Measurements from ENCODE around the gene PARP16.
"Not testable (repeated sequence)": the region's sequence is repeated elsewhere in the genome, so short reads cannot be mapped to it uniquely, and the experiment has no call there.

The PARP16 gene

GRCh38 chr15:65275104-65275727, 11.5 kb downstream of the PARP16 start:
- no peak for ATAC-seq

GRCh38 chr15:65270811-65271545, 15.7 kb downstream of the PARP16 start:
- ATAC-seq: not testable (repeated sequence)

GRCh38 chr15:65268411-65268810, 18.3 kb downstream of the PARP16 start:
- no peak for ATAC-seq

- no peak for ATAC-seq
Measured at GRCh38 chr15:65266469-65266868, 20.2 kb downstream of the PARP16 start.

- ATAC-seq: no peak
Measured at GRCh38 chr15:65264863-65265430, 21.7 kb downstream of the PARP16 start.

GRCh38 chr15:65263313-65263712, 23.4 kb downstream of the PARP16 start:
- ATAC-seq: no peak

GRCh38 chr15:65260968-65261367, 25.7 kb downstream of the PARP16 start:
- ATAC-seq: no peak

- no peak for ATAC-seq
Measured at GRCh38 chr15:65259367-65259797, 27.3 kb downstream of the PARP16 start.

GRCh38 chr15:65258375-65259262, 28.1 kb downstream of the PARP16 start:
- no peak for ATAC-seq

GRCh38 chr15:65255486-65256140, 31.1 kb downstream of the PARP16 start:
- no peak for ATAC-seq

- ATAC-seq: no peak
Measured at GRCh38 chr15:65254758-65255157, 31.9 kb downstream of the PARP16 start.

GRCh38 chr15:65254356-65254755, 32.3 kb downstream of the PARP16 start:
- ATAC-seq: no peak

- peak; percentile 95 to 99 for ATAC-seq
Measured at GRCh38 chr15:65249641-65250040, 37.0 kb downstream of the PARP16 start.

GRCh38 chr15:65248511-65249255, 38.0 kb downstream of the PARP16 start:
- ATAC-seq: no peak

GRCh38 chr15:65246939-65247338, 39.7 kb downstream of the PARP16 start:
- no peak for ATAC-seq

- no peak for ATAC-seq
Measured at GRCh38 chr15:65246026-65246714, 40.5 kb downstream of the PARP16 start.

GRCh38 chr15:65245096-65245856, 41.4 kb downstream of the PARP16 start:
- ATAC-seq: no peak

- no peak for ATAC-seq
Measured at GRCh38 chr15:65244638-65245037, 42.0 kb downstream of the PARP16 start.

GRCh38 chr15:65236443-65236842, 50.2 kb downstream of the PARP16 start:
- not testable (repeated sequence) for ATAC-seq

GRCh38 chr15:65233696-65234095, 53.0 kb downstream of the PARP16 start:
- ATAC-seq: no peak

Data from activated CD4-positive, CD25-positive, alpha-beta regulatory T cell treated with anti-CD3 and anti-CD28 coated beads, Interleukin-2, amount 50 U/mL, for 24 hours (primary cell).